Measurements from ENCODE around the gene RARS1. TPM values are rescaled to one million over a fixed set of nuclear protein-coding genes. Genes with fewer than 3 reads are reported as not detected.

RARS1 gene
- total RNA-seq, 3 donors from 2014 or later: 67.7 to 106 (median 96.4) TPM

- Histone ChIP-seq H3K9me3 (no peaks in the 10 kb centered on the region), H3K27me3 (no peaks in the 10 kb centered on the region), H3K4me1 (no peaks in the 10 kb centered on the region), H3K27ac (no peak overlapping the region), H3K36me3 (peaks cover 9% of the 10 kb centered on the region), H3K4me3 (no peak overlapping the region)
- intact Hi-C loops (cut with DNase I; ENCODE audit: low total_unique reads): no loop called here
- TF ChIP-seq POLR2A (IDR thresholded peaks at IDR 0.05): no peak
- TF ChIP-seq, protein P1, sequence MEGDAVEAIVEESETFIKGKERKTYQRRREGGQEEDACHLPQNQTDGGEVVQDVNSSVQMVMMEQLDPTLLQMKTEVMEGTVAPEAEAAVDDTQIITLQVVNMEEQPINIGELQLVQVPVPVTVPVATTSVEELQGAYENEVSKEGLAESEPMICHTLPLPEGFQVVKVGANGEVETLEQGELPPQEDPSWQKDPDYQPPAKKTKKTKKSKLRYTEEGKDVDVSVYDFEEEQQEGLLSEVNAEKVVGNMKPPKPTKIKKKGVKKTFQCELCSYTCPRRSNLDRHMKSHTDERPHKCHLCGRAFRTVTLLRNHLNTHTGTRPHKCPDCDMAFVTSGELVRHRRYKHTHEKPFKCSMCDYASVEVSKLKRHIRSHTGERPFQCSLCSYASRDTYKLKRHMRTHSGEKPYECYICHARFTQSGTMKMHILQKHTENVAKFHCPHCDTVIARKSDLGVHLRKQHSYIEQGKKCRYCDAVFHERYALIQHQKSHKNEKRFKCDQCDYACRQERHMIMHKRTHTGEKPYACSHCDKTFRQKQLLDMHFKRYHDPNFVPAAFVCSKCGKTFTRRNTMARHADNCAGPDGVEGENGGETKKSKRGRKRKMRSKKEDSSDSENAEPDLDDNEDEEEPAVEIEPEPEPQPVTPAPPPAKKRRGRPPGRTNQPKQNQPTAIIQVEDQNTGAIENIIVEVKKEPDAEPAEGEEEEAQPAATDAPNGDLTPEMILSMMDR (IDR thresholded peaks at IDR 0.05): no peak
- no peak for TF ChIP-seq POLR2AphosphoS5 (IDR thresholded peaks at IDR 0.05)
- no peak for DNase-seq (ENCODE audit: low spot score in 2 of 2)
Observed at GRCh38 chr5:168563959-168564358, 77.7 kb downstream of the RARS1 start.

DNA sequence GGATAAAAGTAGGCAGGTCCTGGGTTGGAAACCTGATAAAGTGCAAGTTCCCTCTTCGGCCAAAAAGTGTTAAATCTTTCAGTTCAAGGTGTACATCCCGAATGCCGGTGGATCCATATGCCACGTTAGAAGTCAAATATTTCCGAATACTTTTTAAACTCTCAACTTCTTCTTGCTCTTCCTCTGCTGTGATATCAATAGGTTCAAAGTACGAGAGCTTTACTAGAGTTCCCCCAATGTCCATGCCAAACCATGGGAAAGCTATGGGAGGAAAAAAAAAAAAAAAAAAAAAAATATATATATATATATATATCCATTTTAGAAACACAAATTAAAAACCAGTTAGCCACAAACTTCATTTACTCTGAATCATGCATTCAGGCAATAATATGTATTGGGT is 82.5 kb downstream of the RARS1 start:
- no peak overlapping the region for H3K4me3 ChIP-seq
- no peaks in the 10 kb centered on the region for H3K27me3 ChIP-seq
- intact Hi-C loops (cut with DNase I; ENCODE audit: low total_unique reads): no loop called here
- no peak for DNase-seq (ENCODE audit: low spot score in 2 of 2)
- no peaks in the 10 kb centered on the region for H3K4me1 ChIP-seq
- TF ChIP-seq, protein P1 (IDR thresholded peaks at IDR 0.05): no peak
- no peak for TF ChIP-seq POLR2AphosphoS5 (IDR thresholded peaks at IDR 0.05)
- TF ChIP-seq POLR2A (IDR thresholded peaks at IDR 0.05): no peak
- no peak overlapping the region for H3K27ac ChIP-seq
- no peaks in the 10 kb centered on the region for H3K36me3 ChIP-seq
- H3K9me3 ChIP-seq: no peaks in the 10 kb centered on the region

Other genes with a start within 250 kb of the RARS1 start
- gene WWC1, start 194.8 kb upstream of the RARS1 start, total RNA-seq: 10 to 100 TPM in 2 of 3 donors, under 1 TPM in 1; 0.96 to 59.9 (median 59.6) TPM
- 1 to 10 TPM in 1 of 3 donors, under 1 TPM in 2; 0.32 to 1.6 (median 0.33) TPM for gene FBLL1, start 42.8 kb downstream of the RARS1 start, total RNA-seq
- gene PANK3, start 92.9 kb downstream of the RARS1 start, total RNA-seq: 10 to 100 TPM; 29.9 to 56.1 (median 41.0) TPM